GM10248 (cell line): ENCODE data around the gene MICU1.

ENCODE experiments used
- CTCF ChIA-PET: fragments of 300-600 bp; sonication (Branson Sonifier 250); formaldehyde crosslinking; extraction: SDS; loops from one replicate; lab custom pipeline; 2021; ENCODE audit warnings: antibody characterized with exemption; lab: Yijun Ruan, JAX
- POLR2A ChIA-PET: fragments of 350-650 bp; sonication (Branson Sonifier 250); formaldehyde crosslinking; extraction: SDS; loops from one replicate; lab custom pipeline; 2020; ENCODE audit warnings: antibody characterized with exemption; lab: Yijun Ruan, JAX
- DNase-seq: peaks from one replicate; pipeline ENCODE4 v3.0.0; 2012; ENCODE audit errors: extremely low spot score
- CTCF ChIP-seq: IDR thresholded peaks from 2 replicates; pipeline ENCODE4 v1.5.1; 2012; ENCODE audit warnings: mild to moderate bottlenecking, low read depth; ENCODE audit errors: extremely low read depth, missing control alignments, control extremely low read depth

MICU1 gene

GRCh38 chr10:72517244-72517643, 108.6 kb downstream of the MICU1 start:
- TF ChIP-seq CTCF, result no peak
- no peak for DNase-seq
- ChIA-PET POLR2A (no interaction called here), CTCF (no interaction called here)

GRCh38 chr10:72515455-72515854, 110.4 kb downstream of the MICU1 start:
- CTCF ChIA-PET, result interaction anchor here (1.0 to 1.2 kb wide), 2 partner anchors 41 to 92 kb away, joined by 3 read pairs; no protein-coding TSS in a partner anchor

DNA sequence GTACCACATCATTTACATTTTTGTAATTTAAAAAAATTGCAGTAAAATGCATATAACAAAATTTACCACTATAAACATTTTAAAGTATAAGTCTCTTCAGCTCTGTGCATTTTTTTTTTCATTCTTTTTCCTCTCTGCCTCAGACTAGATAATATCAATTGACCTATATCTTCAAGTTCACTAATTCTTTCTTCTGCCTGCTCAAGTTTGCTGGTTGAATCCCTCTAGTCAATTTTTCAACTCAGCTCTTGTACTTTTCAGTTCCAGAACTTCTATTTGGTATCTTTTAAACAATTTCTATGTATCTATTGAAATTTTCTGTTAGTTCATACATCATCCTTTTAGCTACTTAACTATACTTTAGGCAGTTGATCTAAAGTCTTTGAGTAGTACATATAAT, 112.0 kb downstream of the MICU1 start:
- TF ChIP-seq CTCF, result no peak
- ChIA-PET POLR2A (no interaction called here), CTCF (no interaction called here)
- DNase-seq, result no peak

More at GRCh38 chr10:72515455-72515854, 110.4 kb downstream of the MICU1 start:
- POLR2A ChIA-PET, result no interaction called here
- no peak for DNase-seq
- no peak for TF ChIP-seq CTCF

DNA sequence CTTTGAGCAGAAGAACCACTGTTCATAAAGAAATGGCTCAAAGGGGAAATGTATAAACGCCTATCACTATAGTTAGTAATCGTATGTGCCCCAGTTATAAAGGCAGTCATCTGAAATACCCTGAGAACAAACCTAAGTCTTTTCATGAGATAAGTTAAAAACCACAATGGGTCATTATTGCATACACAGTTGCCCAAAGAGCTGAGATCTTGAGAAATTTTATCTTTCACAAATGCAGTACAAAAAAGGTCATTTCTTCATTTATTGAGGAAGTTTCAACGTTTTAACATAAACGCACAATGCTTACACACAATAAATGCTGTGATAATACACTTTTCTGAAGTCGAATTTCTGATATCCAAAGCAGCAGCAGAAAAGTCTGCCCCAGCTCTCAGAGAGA, 114.4 kb downstream of the MICU1 start:
- ChIA-PET CTCF (interaction anchor here (1.6 kb wide), 1 partner anchor 10 kb away, joined by 3 read pairs; no protein-coding TSS in a partner anchor), POLR2A (no interaction called here)
- TF ChIP-seq CTCF, result no peak
- DNase-seq, result no peak

- DNase-seq, result no peak
- POLR2A ChIA-PET, result no interaction called here
- TF ChIP-seq CTCF, result no peak
- CTCF ChIA-PET, result interaction anchor here (1.5 kb wide), 1 partner anchor 20 kb away, joined by 3 read pairs; no protein-coding TSS in a partner anchor
These were observed 115.9 kb downstream of the MICU1 start for GRCh38 chr10:72509941-72510340.

GRCh38 chr10:72509206-72509799, 116.6 kb downstream of the MICU1 start:
- ChIA-PET POLR2A (no interaction called here), CTCF (interaction anchor here (1.5 kb wide), 1 partner anchor 19 kb away, joined by 3 read pairs; no protein-coding TSS in a partner anchor)
- no peak for DNase-seq
- TF ChIP-seq CTCF, result no peak
